UCSD-AML1 (cell line): Measurements from ENCODE around the gene OR2AE1.

Source experiments
- DNase-seq: peaks from one replicate; lab custom pipeline; 2025; ENCODE audit not compliant: unreplicated experiment; lab: John Stamatoyannopoulos, UW

The OR2AE1 gene

DNA sequence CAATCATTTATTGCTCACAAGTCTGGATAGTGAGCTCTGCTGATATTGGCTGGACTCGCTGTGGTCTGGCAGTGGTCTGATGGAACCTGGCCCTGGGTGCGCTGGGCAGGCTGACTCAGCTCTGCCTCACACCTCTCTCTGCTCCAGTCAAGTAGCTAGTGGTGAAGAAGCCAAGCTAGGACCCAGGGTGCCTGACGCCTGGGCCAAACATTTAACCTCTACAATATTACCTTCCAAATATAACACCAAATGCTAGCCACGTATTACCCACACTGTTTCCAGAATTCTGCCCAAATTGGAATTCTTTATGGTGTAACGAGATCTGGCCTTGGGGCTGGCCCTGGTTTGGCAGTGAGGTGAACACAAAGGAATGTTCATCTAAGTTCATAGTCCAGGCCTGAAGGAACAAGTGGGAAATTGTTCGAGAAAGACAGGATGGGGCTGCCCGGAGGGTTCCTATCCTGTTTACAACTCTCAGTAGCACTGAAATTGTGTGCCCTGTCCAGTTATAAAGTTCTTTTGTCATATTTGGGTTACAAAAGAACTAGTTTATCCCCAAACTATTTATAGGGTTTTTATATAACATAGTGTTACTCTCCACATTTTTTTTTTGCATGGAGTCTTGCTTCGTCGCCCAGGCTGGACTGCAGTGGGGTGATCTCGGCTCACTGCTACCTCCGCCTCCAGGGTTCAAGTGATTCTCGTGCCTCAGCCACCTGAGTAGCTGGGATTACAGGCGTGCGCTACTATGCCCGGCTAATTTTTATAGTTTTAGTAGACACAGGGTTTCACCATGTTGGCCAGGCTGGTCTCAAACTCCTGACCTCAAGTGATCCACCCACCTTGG lies 16.3 kb downstream of the OR2AE1 start:
- no peak for DNase-seq

DNA sequence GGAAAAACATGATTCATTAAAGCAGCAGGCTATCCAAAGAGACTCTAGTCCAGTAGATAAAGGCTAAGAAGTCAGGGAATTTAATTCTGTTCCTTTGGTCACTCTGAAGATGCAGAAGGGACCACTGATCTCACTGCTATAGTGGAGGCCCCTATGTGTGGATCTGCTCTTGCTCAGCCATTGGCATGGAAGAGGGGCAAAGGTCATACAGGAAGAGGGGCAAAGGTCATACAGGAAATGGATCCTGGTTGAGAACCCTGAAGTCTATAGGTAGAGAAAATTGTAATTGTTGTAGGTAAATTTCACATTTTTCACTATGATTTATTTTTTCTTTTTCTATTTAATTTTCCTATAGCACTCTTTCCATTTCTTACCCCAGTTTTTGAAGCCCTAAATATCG lies 21.6 kb downstream of the OR2AE1 start:
- DNase-seq, result no peak

DNA sequence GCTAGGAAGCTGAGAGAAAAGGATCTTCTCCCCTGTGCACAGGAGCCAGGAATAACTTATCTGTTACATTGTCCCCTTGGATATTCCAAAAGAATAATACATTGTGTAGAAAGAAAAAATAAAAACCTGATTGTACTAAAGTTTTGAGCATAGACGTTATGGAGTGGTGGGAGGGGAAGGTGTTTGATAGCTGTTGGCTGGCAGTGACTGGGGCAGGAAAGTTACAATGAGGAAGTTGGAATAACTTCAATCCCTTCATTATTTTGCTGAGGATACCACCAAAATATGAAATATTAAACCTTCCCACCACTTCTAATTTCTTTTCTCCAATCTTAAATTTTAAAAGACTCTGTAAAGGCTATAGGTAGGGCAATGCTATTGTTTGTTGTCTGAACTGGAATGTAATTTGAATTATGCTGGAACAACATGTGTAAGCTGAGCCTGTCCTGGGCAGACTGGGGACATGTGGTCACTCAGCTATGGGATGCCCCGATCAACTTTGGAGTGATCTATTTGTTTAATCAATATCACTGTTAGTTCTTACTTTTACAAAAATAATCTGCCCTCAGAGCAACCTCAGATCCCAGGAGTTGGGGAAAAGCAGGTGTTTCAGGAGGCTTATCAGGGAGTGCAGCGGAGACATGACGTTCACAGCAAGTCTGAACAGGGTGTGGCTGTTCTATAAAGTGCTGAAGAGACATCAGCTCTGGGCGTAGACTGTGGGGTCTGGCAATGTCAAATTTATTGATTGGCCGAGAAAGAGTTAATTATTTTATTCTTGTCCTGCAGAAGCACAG lies 28.2 kb downstream of the OR2AE1 start:
- no peak for DNase-seq

DNA sequence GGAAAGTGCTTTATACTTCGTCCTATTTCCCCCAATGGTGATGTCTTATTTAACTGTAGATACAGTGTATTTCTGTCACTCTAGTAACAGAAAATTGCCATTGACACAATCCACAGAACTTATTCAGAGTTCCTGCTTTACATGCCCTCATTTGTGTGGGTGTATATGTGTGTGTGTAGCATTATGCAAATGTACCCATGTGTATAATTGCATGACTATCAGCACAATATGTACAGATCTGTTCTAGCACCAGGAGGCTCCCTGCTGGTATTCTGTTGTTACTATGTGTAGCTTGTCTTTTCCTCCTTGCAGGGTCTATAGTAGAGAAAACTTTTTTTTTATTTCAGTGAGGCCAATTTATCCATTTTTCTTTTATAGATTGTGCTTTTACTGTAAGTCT lies 32.5 kb downstream of the OR2AE1 start:
- DNase-seq, result no peak

DNA sequence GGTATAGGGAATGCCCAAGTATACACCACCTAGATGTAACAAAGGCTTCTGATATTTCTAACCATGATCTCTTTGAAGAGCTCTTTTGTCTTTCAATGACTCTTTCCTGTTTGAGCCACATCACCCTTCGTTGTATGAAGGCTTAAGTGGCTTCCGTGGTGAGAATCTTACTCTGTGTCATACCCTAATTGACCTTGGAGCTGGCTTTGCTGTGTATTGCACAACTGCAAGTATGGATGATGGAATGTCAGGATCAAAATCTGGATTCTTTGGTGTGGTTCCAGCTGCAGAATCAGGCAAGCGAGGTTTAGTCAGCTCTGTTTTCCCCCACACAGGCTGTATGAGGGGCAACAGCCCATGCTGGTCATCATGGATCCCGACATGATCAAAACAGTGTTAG lies 33.0 kb downstream of the OR2AE1 start:
- no peak for DNase-seq

DNA sequence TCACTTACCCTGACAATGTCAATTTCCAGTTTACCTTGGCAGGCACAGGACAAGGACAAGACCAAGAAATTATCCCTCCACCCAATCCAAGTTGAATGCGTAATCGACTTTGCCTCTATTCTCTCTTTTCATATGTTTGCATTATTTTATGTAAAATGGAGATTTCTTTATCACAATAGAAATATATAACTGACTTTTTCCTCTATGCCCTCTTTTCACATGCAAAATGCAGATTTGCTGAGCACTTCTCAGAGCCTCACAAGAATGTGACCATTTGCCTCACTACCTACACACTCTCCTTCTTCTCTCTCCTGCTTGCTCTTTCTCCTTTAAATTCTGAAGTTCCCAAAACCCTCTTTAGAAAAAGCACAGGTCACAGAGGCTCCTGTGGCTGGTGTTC lies 33.9 kb downstream of the OR2AE1 start:
- no peak for DNase-seq

DNA sequence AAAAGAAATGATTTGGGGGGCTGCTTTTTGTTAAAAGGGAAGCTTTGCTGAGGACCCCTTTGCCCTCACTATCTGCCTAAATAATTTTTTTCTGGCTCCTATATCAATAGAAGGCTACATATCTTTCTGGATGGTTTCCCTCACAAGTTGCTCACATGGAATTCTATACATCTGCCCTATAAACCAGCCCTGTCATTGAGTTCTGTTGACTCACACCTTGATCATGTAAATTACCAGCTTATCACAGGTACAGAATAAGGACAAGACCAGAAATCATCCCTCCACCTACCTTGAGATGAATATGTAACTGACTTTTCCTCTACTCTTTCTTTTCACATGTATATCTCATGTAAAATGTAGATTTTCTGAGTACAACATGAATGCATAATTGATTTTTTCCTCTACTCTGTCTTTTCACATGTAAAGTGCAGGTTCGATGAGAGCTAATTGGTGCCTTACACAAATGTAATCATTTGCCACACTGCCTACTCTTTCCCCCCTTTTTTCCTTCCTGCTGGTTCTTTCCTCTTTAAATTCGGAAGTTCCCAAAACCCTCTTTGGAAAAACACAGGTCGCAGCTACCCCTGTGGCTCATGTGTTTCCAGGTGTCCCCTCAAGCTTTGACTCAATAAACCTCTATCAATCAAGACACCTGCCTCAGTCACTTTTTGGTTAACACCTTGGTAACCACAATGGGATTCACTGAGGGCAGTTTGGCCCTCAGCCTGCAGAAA lies 36.5 kb downstream of the OR2AE1 start:
- DNase-seq, result no peak

DNA sequence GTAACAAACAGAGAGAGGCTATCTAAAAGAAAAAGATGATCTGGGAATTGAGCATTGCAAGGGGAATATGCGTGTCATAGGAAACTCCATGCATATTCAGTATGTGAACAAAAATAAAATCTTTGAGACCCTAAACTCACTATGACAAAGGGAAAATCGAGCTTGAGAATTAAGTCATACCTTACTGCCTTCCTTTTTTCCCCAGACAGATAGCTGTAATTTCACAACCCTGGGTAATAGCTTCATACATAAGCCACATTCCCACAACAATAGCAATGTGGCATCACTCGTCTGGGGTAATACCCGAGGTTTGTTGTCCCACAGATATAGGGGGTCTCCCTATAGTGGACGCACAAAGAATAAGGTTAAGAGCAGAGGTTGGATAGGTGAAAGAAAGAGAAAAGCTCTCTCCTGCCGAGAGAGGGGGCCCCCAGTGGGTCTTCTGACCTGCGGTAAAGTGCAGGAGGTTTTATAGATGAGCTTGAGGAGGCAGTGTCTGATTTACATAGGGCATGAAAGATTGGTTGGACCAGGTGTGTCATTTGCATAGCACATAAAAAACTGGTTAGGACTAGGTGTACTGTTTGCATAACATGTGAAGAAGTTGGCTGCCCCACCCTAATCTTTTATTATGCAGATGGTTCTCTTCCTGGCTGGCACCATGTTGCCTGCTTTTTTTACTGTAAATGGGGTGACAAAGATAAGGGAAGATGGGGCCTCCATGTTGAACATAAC lies 37.4 kb downstream of the OR2AE1 start:
- DNase-seq, result no peak

DNA sequence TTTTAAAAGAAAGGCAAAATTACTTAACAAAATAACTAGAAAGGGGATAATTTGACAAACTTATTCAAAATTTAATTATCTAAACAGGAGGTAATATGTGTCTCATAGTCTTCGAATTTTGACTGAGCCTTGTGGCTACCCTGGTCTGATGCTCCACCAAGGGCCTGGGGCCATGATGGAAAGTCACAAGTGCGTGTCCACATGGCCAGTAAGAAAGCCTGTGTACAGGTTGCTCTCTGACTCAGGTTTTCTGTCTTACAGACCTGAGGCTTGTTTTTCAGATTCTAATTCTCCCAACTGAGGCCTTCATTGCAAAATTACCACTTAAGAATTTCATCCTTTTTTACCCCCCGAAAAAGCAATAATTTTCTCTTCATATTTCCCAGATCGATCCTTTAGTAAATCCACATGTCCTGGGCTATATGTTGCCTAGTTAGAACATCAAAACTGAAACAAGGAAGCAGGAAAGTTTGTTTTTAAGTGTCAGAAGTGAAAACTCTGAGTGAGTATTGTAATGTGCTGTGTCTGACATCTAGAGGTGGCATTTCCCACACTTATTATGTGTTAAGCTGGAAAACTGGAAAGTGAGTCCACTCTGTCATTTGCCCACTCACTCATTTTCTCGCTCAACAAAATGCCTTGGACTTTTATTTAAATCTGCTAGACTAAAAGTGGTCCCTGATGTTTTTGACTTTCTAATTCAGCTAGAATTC lies 39.0 kb downstream of the OR2AE1 start:
- DNase-seq, result no peak

DNA sequence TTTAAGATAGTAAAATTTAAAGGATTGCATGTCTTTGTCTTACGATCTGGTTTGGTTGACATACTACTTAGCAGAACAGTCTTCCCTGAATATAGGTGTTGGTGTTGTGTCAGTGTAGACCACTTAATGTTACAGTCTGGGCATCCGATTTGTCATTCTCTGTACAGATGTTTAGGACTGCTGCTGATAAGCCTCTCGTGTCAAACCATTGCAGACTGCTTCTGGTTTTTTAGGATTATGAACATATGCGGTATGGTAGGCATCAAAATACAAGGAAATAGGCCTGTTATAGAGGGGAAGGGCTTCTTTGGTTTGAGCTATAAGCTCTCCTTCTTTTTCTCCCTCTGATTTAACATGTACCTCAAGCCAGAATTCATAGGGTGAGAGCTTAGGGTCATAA lies 41.6 kb downstream of the OR2AE1 start:
- no peak for DNase-seq

DNA sequence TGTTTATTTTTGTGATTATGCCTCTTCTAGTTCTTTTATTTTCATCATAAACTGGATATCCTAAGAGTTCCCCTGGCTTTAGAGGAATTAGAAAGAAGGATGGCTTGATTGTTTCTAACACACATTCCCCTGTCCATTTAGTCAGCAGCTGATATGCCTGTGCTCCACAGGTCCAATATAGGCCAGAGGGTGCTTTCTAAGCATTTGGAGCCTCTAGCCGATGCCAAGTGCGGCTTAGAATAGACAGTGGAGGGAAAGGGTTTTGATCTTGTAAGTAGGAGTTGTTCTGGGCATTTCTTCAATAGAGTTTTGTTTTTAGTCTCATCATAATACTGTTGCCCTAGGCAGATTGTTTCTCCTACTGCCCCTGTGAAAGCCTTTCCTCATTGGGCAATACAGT lies 42.5 kb downstream of the OR2AE1 start:
- no peak for DNase-seq

DNA sequence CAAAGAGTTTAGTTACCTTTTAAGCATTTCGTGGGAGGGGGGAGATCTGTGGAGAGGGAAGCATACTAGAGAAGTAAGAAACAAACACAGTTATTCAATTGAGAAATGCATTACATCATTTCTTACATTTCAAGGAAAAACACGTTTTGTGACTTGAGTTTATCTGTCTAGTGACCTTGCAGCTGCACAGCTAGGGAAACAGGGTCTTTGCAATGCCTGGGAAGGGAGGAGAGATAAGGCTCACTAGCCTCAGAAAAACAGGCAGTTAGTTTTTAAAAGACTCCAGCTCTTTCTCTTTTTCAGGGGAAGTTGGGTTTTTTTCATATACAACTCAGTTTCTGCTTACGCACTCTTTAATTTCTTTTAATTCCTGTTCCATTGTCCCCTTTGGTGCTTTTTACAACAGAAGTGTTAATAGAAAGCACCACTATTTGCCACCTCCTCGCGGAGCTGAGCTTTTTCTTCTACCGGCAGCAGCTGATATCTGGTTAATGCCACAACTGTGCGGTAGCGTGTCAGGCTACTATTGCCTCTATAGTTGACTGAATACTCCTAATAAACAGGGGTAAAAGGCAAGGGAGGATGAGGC lies 43.5 kb downstream of the OR2AE1 start:
- no peak for DNase-seq

DNA sequence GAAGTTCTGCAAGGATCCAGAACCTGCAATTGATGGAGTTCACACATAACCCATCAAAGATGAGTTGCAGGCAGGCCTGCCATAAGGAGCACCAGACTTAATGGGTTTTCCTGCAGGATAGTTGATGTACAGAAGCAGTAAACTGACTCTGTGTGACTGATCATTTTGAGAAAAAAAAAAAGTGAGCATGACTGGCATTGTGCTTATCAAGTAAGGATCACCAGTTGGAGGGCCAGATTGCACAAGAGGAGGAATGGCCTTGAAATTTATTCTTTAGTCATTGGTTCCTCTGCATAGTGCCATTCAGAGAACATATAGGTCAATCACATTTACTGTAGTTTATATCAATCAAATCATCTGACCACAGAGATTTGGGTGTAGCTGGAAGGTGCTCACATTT lies 45.2 kb downstream of the OR2AE1 start:
- no peak for DNase-seq

DNA sequence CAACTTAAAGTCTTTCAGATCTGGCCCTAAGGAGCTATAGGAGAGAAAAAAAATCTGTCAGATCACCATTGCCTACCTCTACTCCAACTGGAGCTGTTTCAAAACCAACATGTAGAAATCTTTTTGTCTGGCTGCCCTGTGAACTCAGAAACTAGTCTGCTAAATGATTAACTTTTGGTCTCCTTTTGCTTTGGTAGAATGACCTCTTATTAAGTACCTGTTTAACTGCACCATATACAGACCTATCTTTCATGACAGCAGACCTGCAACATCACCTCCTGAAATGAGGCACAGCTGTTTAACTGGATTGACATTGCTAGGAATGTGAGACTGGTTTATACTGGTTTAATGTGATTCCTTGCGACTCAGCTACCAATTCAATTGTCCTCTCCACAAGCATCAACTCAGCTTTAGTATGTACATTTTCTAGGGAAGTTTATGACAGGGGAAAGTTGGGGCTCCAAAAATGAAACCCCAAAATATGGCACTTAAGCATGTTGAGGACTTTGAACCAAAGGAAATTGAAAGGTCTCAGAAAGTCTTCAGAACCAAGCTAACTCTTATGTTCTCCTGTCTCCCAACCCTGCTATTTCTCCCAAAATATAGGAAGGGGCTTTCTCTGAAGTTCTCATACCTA lies 47.2 kb downstream of the OR2AE1 start:
- DNase-seq, result no peak

DNA sequence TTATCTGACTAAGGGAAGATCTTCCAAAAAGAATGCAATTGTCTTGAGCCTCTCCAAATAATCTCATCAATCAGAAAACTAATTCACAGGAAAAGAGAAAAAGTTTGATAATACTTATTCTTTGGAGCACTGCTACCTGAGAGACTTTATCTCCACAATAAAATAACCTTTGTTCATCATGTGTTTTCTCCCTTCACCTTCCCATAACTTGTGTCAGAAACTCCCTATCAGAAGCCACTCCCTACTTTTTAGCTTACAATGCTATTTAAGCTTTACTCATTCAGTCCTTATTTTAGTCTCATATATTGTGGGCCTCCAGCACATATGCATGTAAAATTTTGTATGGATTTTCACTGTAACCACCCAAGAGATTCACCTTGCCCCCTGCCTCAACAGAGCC lies 48.0 kb downstream of the OR2AE1 start:
- DNase-seq, result no peak

DNA sequence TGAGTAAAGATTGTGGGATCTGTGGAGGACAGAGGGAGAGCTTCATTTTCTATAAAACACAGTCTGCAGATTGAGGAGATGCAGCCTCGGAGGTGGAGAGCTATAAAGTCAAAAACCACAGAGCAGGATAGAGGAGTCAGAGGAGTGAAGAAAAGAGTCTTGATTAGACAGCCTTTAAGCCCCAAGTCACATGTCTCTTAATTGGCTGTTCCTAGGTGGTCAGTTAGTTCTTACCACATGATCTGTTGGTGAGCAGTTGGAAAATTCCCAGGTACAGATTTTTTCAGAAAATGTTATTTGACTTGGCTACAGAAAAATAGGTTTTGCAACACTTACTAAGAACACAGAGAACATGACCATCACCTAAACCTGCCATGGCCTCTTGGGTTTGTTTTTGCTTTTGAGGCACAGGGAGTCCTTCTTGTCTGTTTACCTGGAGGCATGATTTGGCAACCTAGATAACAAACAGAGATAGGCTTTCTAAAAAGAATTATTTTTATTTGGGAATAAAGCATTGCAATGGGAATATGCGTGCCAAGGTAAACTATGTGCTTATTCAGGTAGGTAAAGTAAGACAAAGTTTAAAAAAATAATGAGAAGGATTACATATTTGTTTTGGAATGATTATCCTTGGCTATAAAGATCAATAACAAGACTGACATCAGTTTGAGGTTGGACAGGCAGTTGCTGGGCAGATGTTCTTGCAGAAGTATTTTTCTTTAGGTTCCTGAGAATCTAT lies 49.6 kb downstream of the OR2AE1 start:
- no peak for DNase-seq
